ENCODE measurements around the gene MACROD2. TPM values are rescaled to one million over a fixed set of nuclear protein-coding genes. Genes with fewer than 3 reads are reported as not detected.

The MACROD2 gene
- total RNA-seq, 4 donors from 2014 or later, result 2.1 to 28.1 (median 12.6) TPM

DNA sequence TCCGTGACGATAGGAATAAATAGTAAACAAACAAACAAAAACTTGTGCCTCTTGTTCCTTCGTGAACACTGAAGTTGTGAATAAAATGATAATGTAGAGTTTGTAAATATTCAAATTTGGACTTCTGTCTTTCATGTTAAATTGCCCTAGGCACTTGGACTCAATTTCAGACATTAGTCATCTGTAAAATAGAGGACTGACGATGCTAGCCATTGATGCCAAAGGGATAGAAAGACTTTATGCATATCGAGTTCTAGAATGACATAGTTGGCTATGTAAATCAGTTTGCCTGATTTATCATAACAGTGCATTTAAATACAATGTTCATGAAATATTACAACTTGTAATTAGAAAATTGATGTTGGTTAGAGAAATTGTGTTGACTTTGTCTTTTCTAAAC lies 388.0 kb downstream of the MACROD2 start:
- DNase-seq, result no peak
- intact Hi-C loops (cut with DNase I; ENCODE audit: low total_unique reads), result no loop called here
- H3K4me1 ChIP-seq, result no peaks in the 10 kb centered on the region
- no peaks in the 10 kb centered on the region for H3K9me3 ChIP-seq
- no peak for TF ChIP-seq POLR2A (IDR thresholded peaks at IDR 0.05)
- TF ChIP-seq, protein P1, sequence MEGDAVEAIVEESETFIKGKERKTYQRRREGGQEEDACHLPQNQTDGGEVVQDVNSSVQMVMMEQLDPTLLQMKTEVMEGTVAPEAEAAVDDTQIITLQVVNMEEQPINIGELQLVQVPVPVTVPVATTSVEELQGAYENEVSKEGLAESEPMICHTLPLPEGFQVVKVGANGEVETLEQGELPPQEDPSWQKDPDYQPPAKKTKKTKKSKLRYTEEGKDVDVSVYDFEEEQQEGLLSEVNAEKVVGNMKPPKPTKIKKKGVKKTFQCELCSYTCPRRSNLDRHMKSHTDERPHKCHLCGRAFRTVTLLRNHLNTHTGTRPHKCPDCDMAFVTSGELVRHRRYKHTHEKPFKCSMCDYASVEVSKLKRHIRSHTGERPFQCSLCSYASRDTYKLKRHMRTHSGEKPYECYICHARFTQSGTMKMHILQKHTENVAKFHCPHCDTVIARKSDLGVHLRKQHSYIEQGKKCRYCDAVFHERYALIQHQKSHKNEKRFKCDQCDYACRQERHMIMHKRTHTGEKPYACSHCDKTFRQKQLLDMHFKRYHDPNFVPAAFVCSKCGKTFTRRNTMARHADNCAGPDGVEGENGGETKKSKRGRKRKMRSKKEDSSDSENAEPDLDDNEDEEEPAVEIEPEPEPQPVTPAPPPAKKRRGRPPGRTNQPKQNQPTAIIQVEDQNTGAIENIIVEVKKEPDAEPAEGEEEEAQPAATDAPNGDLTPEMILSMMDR (IDR thresholded peaks at IDR 0.05), result no peak
- no peak overlapping the region for H3K4me3 ChIP-seq
- no peak overlapping the region for H3K27ac ChIP-seq
- no peaks in the 10 kb centered on the region for H3K27me3 ChIP-seq
- no peaks in the 10 kb centered on the region for H3K36me3 ChIP-seq

DNA sequence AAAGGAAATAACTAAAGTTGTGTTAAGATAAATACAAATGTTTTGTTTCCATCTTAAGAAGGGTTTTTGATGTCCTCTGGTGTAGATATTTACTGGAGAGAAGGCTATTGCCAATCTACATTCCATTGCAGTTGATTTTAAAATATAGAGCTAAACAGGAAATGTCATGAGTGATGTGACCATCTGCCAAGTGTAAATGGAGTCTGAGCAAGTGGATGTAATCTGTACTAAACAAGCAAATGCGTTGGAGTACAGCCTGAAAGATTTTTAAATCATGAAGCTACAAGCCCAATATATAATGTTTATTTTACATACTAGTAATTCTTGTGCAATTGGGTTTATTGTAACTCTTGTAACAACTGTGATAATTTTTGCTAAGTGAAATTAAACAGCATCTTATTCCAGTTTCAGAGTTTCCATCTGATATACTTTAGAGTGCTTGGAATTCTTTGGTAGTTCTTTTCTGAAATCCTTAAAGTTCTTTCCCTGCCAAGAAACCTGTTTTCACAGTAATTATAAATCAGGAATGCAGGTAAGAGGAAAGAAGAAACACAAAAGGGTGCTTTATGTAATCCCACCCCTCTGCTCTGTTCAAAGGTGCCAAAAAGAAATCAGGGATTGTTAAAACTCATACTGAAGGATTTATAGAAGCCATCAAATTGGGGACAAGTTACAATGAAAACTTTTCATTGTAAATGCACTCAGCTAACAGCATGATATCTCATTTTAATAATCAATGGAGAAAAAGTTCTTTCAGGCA lies 389.3 kb downstream of the MACROD2 start:
- H3K36me3 ChIP-seq, result no peaks in the 10 kb centered on the region
- TF ChIP-seq, protein P1 (IDR thresholded peaks at IDR 0.05), result no peak
- TF ChIP-seq POLR2A (IDR thresholded peaks at IDR 0.05), result no peak
- intact Hi-C loops (cut with DNase I; ENCODE audit: low total_unique reads), result no loop called here
- no peaks in the 10 kb centered on the region for H3K9me3 ChIP-seq
- no peak overlapping the region for H3K4me3 ChIP-seq
- DNase-seq, result no peak
- no peak overlapping the region for H3K27ac ChIP-seq
- H3K27me3 ChIP-seq, result no peaks in the 10 kb centered on the region
- no peaks in the 10 kb centered on the region for H3K4me1 ChIP-seq

DNA sequence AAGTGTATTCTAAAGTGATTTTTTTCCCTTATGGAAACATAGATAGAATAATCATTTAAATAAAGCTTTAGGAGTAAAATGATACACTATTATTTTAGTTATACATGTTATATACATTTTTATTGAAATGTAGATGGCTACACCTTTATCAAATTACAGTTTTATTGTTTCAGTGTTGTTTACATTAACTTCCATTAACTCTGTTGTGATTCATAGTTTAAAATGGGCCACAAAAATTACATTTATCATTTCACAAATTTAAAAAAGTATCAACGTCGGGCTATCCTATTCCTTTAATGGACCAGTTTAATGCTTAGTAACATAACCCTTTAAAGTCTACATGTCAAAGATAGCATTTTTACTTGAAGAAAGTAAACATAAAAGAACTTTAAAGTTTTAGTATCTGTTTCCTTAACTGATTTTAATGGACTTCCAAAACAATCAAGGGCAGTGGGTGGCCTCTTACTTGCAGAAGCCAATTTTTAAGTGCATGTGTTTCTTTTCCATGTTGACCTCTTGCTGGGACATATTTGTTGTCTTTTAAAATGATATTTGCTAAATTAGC lies 389.9 kb downstream of the MACROD2 start:
- intact Hi-C loops (cut with DNase I; ENCODE audit: low total_unique reads), result no loop called here
- Histone ChIP-seq H3K27me3 (no peaks in the 10 kb centered on the region), H3K27ac (no peak overlapping the region), H3K9me3 (no peaks in the 10 kb centered on the region), H3K4me3 (no peak overlapping the region), H3K4me1 (no peaks in the 10 kb centered on the region), H3K36me3 (no peaks in the 10 kb centered on the region)
- DNase-seq, result no peak
- no peak for TF ChIP-seq POLR2A (IDR thresholded peaks at IDR 0.05)
- TF ChIP-seq, protein P1 (IDR thresholded peaks at IDR 0.05), result no peak

DNA sequence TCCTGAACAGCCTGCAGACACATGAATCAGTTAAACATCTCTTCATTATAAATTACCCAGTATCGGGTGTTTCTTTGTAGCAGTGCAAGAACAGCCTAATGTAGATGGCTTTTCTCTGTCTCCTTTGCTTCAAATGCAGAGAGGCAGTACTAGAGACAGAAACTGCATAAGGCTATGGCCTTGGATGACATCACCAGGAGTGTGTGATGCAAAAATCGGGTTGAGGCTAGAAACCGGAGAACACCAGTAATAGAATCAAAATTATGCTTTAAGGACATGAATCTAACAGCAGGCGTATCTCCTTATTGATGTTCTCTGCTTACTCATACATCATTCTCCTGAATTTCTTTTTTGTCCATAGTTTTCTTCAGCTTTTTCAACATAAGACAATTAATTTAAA lies 391.4 kb downstream of the MACROD2 start:
- Histone ChIP-seq H3K4me3 (no peak overlapping the region), H3K9me3 (no peaks in the 10 kb centered on the region), H3K27me3 (no peaks in the 10 kb centered on the region), H3K4me1 (no peaks in the 10 kb centered on the region), H3K27ac (no peak overlapping the region), H3K36me3 (no peaks in the 10 kb centered on the region)
- no peak for DNase-seq
- intact Hi-C loops (cut with DNase I; ENCODE audit: low total_unique reads), result no loop called here
- no peak for TF ChIP-seq POLR2A (IDR thresholded peaks at IDR 0.05)
- TF ChIP-seq, protein P1 (IDR thresholded peaks at IDR 0.05), result no peak

DNA sequence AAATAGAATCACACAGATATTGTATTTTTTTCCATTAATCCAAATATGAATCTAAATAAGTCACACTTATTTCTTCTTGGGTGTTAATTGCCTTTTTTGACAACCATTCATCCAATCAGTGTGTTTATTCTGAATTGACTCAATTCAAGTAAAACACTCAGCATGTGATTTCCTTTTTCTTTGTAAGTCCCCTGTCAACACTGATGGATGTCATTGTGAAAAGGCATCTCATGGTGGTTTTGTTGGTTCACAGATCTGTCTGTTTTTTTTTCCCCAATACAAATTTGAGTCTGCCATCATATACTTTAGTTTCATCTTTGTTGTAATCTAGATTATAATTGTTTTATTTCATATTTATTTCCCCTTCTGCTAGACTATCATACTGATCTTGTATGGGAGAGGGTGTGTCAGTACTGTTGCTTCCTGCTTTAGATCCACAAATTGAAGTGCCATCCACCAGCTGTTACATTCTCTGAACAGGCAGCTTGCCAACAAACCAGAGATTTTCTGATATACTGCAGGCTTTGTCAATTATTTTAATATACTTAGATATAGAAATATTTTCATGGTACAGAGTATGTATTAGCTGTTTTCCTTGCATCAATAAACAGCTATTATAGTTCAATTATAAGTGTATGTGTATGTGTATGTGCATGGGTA lies 406.3 kb downstream of the MACROD2 start:
- H3K4me3 ChIP-seq, result no peak overlapping the region
- H3K27me3 ChIP-seq, result no peaks in the 10 kb centered on the region
- intact Hi-C loops (cut with DNase I; ENCODE audit: low total_unique reads), result no loop called here
- no peak for DNase-seq
- H3K4me1 ChIP-seq, result no peaks in the 10 kb centered on the region
- H3K9me3 ChIP-seq, result peaks cover 0 to 3% of the 10 kb centered on the region in 2 donors
- H3K36me3 ChIP-seq, result no peaks in the 10 kb centered on the region
- no peak overlapping the region for H3K27ac ChIP-seq
- TF ChIP-seq, protein P1 (IDR thresholded peaks at IDR 0.05), result no peak
- TF ChIP-seq POLR2A (IDR thresholded peaks at IDR 0.05), result no peak

Measured in uterus (tissue), 4 donors.